GM18499 (cell line): ENCODE results near the gene SRGAP1.
"Not testable (repeated sequence)": the region's sequence is repeated elsewhere in the genome, so short reads cannot be mapped to it uniquely, and the experiment has no call there.

Experiments
- ATAC-seq: cut with Tn5 transposase; IDR thresholded peaks from one replicate; pipeline ENCODE4 v1.9.1; 2021; ENCODE audit warnings: moderate number of reproducible peaks; ENCODE audit not compliant: insufficient read depth, unreplicated experiment

SRGAP1 gene

DNA sequence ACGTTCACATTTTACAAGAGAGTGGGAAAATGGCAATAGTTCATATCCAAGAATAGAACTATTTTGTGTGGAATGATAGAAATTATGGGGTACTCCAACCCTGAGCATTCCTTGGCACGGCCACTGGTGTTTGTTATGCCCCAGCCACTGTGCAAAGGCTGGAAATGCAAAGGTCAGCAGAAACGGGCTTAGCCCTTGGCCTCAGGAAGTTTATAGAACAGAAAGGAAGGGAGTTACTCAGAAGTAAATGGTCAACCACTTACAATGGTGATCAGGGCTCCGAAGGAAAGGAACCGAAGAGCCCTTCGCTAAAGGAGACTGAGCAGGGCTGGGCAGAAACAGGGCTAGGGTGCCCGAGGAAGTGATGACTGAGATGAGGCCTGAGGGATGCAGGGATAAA lies 332.5 kb downstream of the SRGAP1 start:
- no peak for ATAC-seq

DNA sequence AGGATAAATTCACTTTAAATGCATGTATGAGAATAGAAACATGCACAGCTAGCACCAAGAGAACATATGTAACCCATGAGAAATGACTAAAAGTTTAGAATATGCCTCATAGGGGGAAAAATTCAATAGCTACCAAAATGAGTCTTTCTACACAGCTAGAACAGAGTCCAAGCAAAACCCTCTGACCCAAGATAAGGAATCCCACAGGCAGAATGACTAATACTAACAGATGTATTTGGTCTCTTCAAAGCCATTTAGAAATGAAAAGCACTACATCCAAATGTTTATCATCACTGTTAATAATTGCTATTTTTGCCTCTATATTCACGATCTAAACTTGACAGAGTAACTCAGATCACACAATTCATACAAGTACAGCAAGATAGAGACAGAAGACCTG lies 333.6 kb downstream of the SRGAP1 start:
- ATAC-seq, result no peak

DNA sequence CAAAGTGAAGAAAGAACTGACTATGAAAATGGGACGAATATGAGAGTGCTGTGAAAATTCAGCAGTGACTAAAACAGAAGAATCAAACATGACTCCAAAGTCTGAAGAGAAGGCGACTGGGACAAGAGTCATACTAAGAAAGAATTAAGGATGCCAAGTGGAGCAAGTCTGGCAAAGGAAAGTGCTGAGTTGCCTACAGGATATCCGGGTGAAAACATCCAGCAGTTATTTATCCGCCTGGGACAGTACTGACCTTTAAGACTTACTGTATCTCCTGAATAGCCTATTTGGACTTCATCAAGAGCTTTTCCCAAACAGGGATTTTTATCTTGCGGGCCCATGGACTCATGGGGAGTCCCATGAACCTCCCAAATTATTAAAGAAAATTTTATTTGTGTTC lies 336.5 kb downstream of the SRGAP1 start:
- ATAC-seq, result no peak

DNA sequence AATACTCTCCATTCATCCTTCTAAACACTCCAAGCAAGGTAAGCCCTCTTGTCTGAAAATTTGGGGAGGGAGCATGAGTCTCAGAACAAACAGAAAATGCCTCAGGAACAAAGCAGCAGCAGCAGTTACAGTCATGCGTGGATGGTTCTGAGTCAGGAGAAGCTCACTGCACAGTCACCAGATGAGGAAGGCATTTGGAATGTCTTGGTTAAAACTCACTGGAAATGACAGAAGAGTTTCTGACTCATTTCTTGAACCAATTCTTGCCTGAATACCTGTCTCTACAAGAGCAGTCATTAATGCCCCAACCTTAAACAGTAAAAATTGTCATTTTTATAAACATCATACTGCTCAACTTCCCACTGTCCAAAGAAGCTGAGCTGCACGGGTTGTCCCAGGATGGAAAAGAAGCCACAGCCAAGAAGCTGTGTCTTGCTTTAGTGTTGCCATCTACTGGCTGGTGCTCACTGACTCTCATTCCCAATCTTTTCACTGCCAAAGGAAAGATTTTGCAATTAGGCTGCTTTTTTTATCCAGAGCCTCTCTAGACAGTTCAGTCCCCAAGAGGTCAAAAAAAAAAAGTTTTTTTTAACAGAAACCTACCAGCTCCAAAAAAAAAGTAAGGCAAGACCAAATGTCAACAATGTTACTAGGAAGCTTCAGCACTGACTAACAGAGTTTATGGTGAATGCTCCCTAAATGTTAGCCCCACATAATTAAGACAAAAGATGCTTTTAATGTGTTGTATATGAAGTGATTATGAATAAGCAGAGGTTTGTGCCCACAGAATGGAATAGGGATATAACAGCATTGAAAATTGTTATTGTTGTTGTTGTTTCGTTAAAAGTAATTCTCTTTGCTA lies 337.2 kb downstream of the SRGAP1 start:
- ATAC-seq, result no peak

DNA sequence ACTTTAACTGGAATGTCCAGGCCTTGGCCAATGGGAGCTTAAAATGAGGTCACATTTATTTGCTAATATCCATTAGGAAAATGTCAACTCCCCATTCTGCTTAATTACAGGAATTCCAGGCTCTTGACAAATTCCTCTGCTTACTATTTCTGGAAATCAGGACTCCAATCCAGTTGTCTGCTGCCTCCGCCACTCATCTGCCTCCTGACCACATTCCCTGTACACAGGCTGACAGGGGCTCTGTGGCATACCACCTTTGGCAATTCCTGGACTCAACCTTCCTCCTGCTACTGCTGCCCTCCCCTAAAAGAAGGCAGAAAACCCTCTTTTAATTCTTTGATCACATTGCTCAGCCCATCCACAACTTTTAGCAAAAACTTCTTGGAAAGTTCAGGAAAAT lies 339.7 kb downstream of the SRGAP1 start:
- no peak for ATAC-seq

DNA sequence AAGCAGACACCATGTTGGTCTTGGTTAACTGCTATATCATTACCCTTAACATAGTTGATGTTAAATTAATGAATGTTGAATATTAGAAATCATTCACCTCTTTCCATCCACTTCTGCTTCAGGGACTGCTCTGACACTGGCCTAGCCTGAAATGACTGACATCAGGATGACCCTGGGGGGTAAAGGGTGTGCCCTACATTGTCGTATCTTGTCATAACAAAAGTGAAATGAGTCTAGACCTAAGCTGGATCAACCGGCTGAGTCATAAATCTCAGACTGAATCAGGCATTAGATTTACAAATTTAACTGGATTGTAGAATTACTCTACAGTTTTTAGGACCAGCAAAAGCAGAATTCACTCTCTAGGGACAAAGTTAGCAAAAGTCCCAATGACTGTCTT lies 342.3 kb downstream of the SRGAP1 start:
- ATAC-seq, result peak; percentile 77

DNA sequence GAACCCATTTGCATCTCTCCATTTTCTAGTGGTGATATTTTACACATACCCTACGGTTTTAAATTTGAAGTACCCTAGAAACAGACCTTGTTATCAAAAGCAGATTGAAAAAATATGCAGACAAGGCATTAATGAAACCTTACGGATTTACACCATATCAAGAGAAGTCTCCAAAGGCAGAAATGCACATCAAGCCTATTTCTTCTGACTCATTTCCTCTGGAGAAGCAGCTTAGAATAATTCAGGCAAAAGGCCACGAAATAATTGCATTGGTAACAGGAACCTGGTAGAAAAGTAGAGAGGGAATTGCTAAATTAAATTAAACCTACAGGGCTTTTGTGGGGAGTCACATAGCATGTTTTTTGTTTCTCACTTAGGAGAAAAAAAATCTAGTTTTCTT lies 342.9 kb downstream of the SRGAP1 start:
- ATAC-seq, result no peak

DNA sequence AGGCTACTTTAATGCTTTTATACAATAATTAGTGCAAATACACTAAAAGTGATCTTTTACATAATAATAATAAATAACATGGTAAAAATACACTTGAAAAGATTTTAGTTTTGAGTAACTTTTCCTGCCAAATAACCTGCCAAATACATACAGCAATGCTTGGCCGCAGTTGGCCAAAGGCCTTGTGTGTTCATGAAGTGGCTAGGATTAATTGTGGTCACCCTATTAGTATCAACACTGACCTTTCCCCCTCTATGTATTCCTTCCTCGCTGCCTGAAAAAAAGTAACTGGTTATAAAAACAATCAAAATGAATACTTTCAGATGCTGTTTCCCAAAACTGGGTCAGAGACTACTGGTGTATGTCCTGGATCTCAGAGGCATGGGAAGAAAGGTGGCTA lies 343.3 kb downstream of the SRGAP1 start:
- ATAC-seq, result no peak

DNA sequence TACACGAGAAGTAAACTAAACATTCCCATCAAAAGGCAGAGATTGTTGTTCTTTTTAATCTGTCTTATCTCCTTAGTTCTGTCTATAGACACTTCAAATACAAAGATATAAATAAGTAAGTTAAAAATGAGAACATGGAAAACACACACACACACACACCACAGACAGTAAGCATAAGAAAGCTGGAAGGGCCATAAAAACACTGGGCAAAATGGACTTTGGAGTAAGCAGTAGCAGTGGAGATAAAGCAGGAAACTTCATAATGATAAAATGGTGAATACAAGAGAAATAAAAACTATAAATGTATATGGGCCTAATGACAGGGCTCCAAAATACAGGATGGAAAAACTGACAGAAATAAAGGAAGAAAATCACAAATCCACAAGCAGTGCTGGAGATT lies 345.0 kb downstream of the SRGAP1 start:
- ATAC-seq, result no peak

DNA sequence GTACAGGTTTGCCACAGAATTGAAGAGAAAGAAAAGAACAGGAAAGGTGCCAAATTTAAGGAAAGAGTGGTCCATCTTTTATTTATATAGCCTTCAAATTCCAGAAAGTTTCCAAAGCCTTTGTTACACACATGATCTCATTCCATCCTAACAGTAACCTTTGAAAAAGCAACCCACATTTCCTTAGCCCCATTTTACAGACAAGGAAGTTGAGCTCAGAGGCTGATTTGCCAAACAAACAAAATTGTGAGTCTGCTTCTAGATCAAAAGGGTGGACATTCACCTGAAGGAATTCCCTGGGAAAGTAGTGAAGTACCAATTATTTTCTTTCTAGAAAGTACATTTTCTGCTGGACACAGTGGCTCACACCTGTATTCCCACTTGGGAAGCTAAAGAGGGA lies 345.6 kb downstream of the SRGAP1 start:
- ATAC-seq, result no peak

DNA sequence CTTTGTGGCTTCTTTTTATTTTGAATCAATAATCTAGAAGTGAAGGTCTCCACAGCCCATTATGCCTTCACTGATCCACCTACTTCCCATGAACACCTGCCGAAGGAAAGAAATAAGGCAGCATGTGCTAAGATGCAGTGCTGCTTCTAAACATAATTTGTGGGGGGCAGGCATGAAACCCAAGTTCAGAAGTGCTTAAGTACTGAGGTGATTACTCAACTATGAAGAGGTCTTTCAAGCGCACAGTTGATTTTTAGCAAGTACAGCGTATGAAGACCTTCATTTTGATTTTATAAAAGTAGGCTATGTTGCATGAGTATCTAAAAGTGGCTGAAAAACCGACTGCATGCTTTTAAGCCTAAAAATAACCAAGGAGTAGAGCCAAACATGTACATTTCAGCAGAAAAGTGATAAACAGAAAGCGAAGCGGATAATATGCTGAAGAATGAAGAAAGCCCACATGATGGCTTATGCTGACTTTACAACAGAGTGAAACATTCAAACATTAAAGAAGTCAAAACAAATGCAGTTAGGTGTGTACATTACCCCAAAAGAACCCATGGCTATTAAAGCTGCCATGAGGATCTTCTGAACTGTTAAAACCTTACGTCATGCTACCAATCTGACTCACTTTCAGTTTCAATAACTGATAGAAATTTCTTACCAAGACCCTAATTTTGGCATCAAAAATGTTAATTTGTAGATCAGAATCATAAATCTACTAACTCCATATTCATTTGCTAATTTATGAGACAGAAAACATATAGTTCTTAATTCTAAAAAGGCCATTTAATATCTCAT lies 348.3 kb downstream of the SRGAP1 start:
- peak; percentile 89 for ATAC-seq

DNA sequence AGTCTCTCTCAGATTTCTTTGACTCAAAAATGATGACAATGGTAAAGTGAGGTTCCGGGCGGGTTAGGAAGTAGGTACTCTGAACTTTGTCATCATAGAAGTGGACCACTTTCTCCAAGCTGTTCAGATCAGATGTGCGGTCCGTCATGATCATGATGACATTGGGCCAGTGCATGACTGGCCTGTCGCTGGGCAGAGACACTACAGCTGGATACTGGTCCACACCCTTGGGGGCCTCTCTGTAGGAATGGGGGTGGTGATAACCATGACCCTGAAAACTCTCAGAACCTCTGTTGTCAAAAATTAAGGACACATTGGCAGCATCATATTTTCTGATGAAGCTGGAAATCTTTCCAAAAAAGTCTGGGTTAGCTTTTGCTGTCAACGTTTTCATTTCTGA lies 349.4 kb downstream of the SRGAP1 start:
- ATAC-seq, result no peak

DNA sequence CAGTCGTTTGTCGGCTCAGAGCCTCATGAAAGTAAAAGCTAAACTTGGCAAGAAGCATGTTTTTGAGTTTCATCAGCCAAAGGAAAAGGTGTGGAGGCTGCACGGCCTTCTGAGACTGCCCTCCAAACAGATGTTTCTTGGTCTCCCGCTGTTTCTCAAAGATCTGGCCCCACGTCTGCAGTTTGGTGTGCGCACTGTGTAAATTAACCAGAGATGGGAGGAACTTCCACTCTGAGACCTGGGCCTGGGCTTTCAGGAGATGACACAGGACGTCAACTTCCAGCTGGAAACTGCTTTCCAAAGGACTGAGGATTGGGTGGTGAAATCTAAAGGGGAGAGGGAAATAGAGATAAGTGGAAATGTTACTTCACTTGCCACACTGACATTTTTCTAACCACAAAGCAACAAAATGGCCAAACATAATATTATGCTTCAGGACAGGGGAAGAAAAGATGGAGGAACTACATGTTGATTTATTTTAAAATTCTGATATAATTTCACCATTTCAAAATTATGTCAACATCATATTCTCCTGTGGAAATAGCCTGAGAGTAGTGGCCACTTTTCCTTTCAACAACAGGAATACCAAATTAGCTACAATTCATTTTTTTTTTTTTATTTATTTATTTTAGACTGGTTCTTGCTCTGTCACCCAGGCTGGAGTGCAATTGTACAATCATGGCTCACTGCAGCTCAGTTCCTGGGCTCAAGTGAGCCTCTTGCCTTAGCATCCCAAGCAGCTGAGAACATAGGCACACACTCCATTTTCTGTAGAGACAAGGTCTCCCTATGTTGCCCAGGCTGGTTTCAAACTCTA lies 350.0 kb downstream of the SRGAP1 start:
- ATAC-seq, result no peak

DNA sequence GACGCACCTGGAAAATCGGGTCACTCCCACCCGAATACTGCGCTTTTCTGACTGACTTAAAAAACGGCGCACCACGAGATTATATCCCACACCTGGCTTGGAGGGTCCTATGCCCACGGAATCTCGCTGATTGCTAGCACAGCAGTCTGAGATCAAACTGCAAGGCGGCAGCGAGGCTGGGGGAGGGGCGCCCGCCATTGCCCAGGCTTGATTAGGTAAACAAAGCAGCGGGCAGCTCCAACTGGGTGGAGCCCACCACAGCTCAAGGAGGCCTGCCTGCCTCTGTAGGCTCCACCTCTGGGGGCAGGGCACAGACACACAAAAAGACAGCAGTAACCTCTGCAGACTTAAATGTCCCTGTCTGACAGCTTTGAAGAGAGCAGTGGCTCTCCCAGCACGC lies 351.3 kb downstream of the SRGAP1 start:
- ATAC-seq, result not testable (repeated sequence)

DNA sequence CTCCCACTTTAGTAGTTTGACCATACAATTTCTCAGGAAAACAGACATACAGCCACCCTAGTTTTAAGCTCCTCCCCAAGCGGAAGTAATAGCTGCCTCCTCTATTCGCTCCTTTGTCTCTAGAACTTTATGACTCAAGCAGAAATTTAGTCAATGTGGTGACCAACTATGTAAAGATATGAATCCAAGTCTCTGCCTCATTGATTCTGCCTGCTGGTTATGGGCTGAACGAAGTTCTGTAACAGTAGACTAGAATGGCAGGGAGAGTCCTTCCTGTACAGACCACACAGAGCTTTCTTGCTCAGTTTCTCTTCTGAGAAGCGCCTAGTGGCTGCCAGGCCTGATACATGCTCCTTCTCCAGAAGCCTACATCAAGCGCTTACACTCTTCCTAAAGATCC lies 358.5 kb downstream of the SRGAP1 start:
- ATAC-seq, result no peak

DNA sequence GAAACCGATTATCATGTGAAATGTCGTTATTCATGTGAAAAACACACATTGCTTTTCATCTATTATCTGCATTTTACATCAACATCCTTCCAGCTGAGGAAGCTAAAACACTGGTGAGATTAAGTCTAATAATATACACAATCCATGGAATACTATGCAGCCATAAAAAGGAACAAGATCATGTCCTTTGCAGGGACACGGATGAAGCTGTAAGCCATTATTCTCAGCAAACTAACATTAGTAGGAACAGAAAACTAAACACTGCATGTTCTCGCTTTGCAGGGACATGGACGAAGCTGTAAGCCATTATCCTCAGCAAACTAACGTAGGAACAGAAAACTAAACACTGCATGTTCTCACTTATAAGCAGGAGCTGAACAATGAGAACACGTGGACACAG lies 359.3 kb downstream of the SRGAP1 start:
- no peak for ATAC-seq

DNA sequence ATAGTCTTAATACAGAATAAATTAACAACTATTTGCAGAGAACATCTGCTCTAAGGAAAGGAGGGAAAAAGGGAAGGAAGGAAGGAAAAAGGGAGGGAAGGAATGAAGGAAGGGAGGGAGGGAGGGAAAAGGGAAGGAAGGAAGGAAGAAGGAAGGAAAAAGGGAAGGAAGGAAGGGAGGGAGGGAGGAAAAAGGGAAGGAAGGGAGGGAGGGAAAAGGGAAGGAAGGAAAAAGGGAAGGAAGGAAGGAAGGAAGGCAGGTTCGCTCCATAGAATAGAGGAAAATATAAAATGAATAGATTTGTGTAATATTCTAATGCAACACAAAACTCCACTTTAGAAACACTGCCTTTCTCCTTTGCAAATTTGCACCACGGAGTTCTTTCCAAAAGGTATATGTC lies 361.0 kb downstream of the SRGAP1 start:
- no peak for ATAC-seq

DNA sequence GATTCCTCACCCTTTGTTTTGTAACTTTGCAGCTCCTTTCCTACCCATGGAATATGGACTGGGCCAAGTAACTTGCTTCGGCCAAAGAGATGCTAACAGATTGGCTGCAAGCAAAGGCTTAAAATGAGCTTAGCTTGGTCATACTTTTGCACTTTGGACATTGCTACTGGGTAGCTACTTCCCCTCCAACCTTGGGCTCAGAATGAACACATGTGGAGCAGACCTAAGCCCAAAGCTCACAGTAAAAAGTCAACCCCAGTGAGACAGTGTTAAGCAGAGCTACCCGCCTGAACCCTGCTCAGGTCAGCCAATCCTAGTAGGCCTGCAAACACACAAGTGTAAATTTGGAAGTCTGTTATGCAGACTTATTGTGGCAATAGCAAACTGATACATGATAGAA lies 363.0 kb downstream of the SRGAP1 start:
- no peak for ATAC-seq
